OCI-LY1 (cell line): ENCODE results near the gene KIF13A.

Experiments
- CTCF ChIP-seq: fragments of 200-600 bp; sonication (generic), shearing (Covaris generic); IDR thresholded peaks from 2 replicates; pipeline ENCODE4 v1.5.1; 2017; ENCODE audit warnings: mild to moderate bottlenecking, antibody characterized with exemption, low read length, moderate library complexity, mixed read lengths
- EZH2 ChIP-seq: fragments of 200-600 bp; sonication (generic), shearing (Covaris generic); IDR thresholded peaks from 2 replicates; pipeline ENCODE4 v1.8.0; 2017; ENCODE audit warnings: borderline replicate concordance, mixed run types, mild to moderate bottlenecking, antibody characterized with exemption, low read length, moderate library complexity, mixed read lengths

- TF ChIP-seq CTCF, result no peak
- no peak for TF ChIP-seq EZH2
These were observed 272.3 kb downstream of the KIF13A start for GRCh38 chr6:17714879-17715851.
